Esophagus muscularis mucosa (tissue), 4 donors: Measurements from ENCODE around the gene FOXO3. TPM values are rescaled to one million over a fixed set of nuclear protein-coding genes. Genes with fewer than 3 reads are reported as not detected.

Experiments
- DNase-seq: peaks from one replicate; pipeline ENCODE4 v3.0.0-alpha.2; 2017; ENCODE audit errors: extremely low spot score
- H3K27ac ChIP-seq, 4 donors: fragments of 200-600 bp; sonication (generic); replicated peaks in 1 of 4; 1 replicate in 3 of 4; 2 replicates in 1 of 4; pipeline ENCODE4 v1.5.1; 2016 to 2019; ENCODE audit warnings: mild to moderate bottlenecking in 1 of 4
- H3K27me3 ChIP-seq, 4 donors: fragments of 200-600 bp; sonication (generic); one replicate each; pipeline versions ENCODE4 v1.5.1 to v1.6.0; 2016 to 2019
- H3K36me3 ChIP-seq, 4 donors: fragments of 200-600 bp; sonication (generic); one replicate each; pipeline ENCODE4 v1.5.1; 2016 to 2019
- H3K4me1 ChIP-seq, 4 donors: fragments of 200-600 bp; sonication (generic); one replicate each; pipeline ENCODE4 v1.5.1; 2016 to 2019
- H3K4me3 ChIP-seq, 4 donors: fragments of 200-600 bp; sonication (generic); 1 replicate in 2 of 4; 2 replicates in 2 of 4; pipeline ENCODE4 v1.5.1; 2016 to 2019; ENCODE audit warnings: mild to moderate bottlenecking in 4 of 4, moderate library complexity in 1 of 4
- H3K9me3 ChIP-seq, 4 donors: fragments of 200-600 bp; sonication (generic); 1 replicate in 3 of 4; 2 replicates in 1 of 4; pipeline ENCODE4 v1.5.1; 2016 to 2019
- CTCF ChIP-seq, 3 experiments: fragments of 200-600 bp in 2 of 3; fragments of 450-650 bp in 1 of 3; sonication (generic) in 2 of 3; IDR thresholded peaks; one replicate each; pipeline ENCODE4 v1.5.1; 2017 to 2019; ENCODE audit warnings: antibody characterized with exemption in 3 of 3, mild to moderate bottlenecking in 2 of 3, moderate library complexity in 1 of 3
- EP300 ChIP-seq: sonication (generic); formaldehyde crosslinking; IDR thresholded peaks from one replicate; pipeline ENCODE4 v1.6.1; 2017; ENCODE audit warnings: antibody characterized with exemption
- POLR2A ChIP-seq: fragments of 450-650 bp; IDR thresholded peaks from one replicate; pipeline ENCODE4 v1.6.1; 2017; ENCODE audit warnings: antibody characterized with exemption, moderate library complexity, mild to moderate bottlenecking, low read depth
- POLR2AphosphoS5 ChIP-seq, 2 donors: sonication (generic); formaldehyde crosslinking; IDR thresholded peaks; one replicate each; pipeline ENCODE4 v1.6.1; 2017; ENCODE audit warnings: antibody characterized with exemption in 2 of 2
- WGBS: methylation state at CpG from one replicate; pipeline ENCODE4 v1.1.5; 2018; 5-methylcytosine and 5-hydroxymethylcytosine counted together
- intact Hi-C: fragments of 100-400 bp; cut with DNase I; formaldehyde crosslinking; loops from one replicate; pipeline ENCODE4 v1.15.1; 2023
- total RNA-seq, 4 donors: library from RNA; depleted of rRNA; stranded (reverse); fragments of >200 nt; gene quantifications; one replicate each; pipeline versions ENCODE4 v1.1.0 to v1.2.1, GENCODE V29; 2016

The FOXO3 gene
- total RNA-seq, 4 donors from 2014 or later = 92.2 to 154 (median 122) TPM

GRCh38 chr6:108727966-108728730 lies 167.4 kb downstream of the FOXO3 start:
- H3K4me3 ChIP-seq = no peak overlapping the region
- H3K36me3 ChIP-seq = no peaks in the 10 kb centered on the region
- intact Hi-C loops = no loop called here
- 88% methylated on average over 13 of the region's 13 CpGs for WGBS
- H3K27ac ChIP-seq = no peak overlapping the region
- H3K27me3 ChIP-seq = no peaks in the 10 kb centered on the region
- DNase-seq = no peak
- TF ChIP-seq POLR2A (no peak), POLR2AphosphoS5 (IDR thresholded peaks at IDR 0.05) (no peak), EP300 (no peak), CTCF (IDR thresholded peaks at IDR 0.05) (no peak)
- H3K9me3 ChIP-seq = peaks cover 0 to 9% (median 5%) of the 10 kb centered on the region in 4 donors
- peaks cover 3 to 6% (median 5%) of the 10 kb centered on the region in 4 donors for H3K4me1 ChIP-seq

- no peak for DNase-seq
- Histone ChIP-seq H3K4me3 (no peak overlapping the region), H3K36me3 (no peaks in the 10 kb centered on the region), H3K27me3 (no peaks in the 10 kb centered on the region), H3K9me3 (peaks cover 0 to 4% (median under 1%) of the 10 kb centered on the region in 4 donors), H3K27ac (no peak overlapping the region), H3K4me1 (peaks cover 3 to 6% (median 5%) of the 10 kb centered on the region in 4 donors)
- intact Hi-C loops = no loop called here
- WGBS = 89% methylated on average over 7 of the region's 7 CpGs
- TF ChIP-seq EP300 (no peak), POLR2A (no peak), POLR2AphosphoS5 (IDR thresholded peaks at IDR 0.05) (no peak), CTCF (IDR thresholded peaks at IDR 0.05) (no peak)
These were observed 168.1 kb downstream of the FOXO3 start for GRCh38 chr6:108728826-108729225.

DNA sequence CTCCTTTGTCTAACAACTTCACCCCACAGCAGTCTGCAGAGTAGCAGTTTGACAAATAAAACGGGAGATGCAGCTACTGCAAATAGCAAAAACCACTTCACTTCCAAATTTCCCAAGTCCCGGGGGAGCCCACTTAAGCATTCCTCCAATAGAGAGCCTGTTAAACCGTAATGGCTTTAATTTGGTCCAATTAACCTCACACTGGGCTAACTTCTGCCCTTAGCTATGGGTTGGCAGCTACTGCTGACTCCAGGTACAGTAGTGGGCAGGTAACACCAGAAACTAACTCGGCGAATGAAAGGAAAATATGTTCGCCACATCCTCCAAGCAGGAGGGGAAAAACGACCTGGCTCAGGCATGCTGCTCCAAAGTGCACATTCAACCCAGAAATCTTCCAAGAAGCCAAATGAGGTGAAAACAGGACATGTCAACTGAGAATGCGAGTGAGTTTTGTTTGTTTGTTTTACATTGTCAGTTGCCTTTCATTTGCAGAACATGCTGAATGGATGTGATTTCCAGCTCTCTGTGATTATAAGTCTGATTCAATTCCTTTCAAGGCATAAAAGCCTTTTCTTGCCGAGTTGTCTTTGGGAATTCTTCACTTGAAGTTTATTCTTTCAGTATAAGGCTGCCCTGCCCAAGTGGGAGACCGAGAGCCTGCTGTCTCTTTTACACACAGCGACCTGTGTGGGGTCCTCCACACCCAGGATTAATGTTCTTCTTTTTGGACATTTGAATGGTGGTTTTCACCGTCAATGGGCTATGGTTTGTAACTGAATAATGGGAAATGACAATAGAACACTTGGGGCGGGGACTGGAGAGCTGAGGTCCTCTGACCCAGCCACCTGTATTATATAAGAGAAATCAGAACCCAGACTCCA lies 170.2 kb downstream of the FOXO3 start:
- Histone ChIP-seq H3K36me3 (no peaks in the 10 kb centered on the region), H3K4me1 (peaks cover 3 to 6% (median 5%) of the 10 kb centered on the region in 4 donors), H3K4me3 (no peak overlapping the region), H3K27ac (no peak overlapping the region), H3K9me3 (no peaks in the 10 kb centered on the region), H3K27me3 (no peaks in the 10 kb centered on the region)
- intact Hi-C loops = no loop called here
- no peak for DNase-seq
- 63% methylated on average over 13 of the region's 13 CpGs for WGBS
- TF ChIP-seq POLR2A = no peak
- no peak for TF ChIP-seq CTCF (IDR thresholded peaks at IDR 0.05)
- no peak for TF ChIP-seq POLR2AphosphoS5 (IDR thresholded peaks at IDR 0.05)
- TF ChIP-seq EP300 = no peak

- DNase-seq = no peak
- Histone ChIP-seq H3K27ac (no peak overlapping the region), H3K27me3 (no peaks in the 10 kb centered on the region), H3K4me1 (peaks cover 6 to 7% (median 6%) of the 10 kb centered on the region in 4 donors), H3K9me3 (no peaks in the 10 kb centered on the region), H3K36me3 (no peaks in the 10 kb centered on the region), H3K4me3 (no peak overlapping the region)
- intact Hi-C loops = no loop called here
- no peak for TF ChIP-seq POLR2AphosphoS5 (IDR thresholded peaks at IDR 0.05)
- no peak for TF ChIP-seq EP300
- no peak for TF ChIP-seq POLR2A
- TF ChIP-seq CTCF (IDR thresholded peaks at IDR 0.05) = no peak
- WGBS = 96% methylated on average over 12 of the region's 16 CpGs
These were observed 171.6 kb downstream of the FOXO3 start for GRCh38 chr6:108732091-108732870.
